Measurements from ENCODE around the gene ZNF236.

DNA sequence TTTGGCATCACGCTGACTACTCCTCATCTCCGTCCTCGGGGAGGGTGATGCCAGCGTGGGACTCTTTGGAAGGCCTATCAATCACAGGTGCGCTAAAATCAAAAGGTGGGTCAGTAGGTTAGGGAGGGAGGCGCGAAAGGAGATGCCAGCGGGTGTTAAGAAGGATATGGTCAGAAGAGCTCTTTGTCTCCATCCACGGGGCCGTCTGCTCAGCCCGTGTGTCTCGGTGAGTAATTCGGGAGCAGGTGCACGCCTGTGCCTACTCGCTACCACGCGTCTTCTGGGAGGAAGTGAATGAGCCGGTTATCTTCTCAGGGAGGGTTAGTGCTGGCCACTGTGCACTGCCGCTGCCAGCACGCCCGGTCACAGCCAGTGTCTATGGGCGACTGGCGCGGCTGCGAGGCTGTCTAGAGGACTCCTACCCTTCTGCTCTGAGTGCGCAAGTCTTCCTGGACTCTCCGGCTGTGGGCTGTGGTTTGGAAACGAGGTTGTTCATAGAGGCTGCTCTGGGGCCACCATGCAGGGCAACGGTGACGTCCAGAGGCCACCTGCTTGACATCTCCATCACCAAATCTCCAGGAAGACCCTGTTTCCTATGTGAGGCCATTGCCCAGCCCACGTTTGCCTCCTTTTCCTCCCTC, 156.9 kb downstream of the ZNF236 start:
- TF ChIP-seq NR2C1 (IDR thresholded peaks at IDR 0.05) (no peak), CBX5 (IDR thresholded peaks at IDR 0.05; ENCODE audit: low read depth) (no peak), YY1 (IDR thresholded peaks at IDR 0.05; ENCODE audit: low read depth, low read length) (no peak), CBX3 (IDR thresholded peaks at IDR 0.05; ENCODE audit: borderline replicate concordance, low read depth) (no peak), EP300 (IDR thresholded peaks at IDR 0.05; ENCODE audit: borderline replicate concordance in 1 of 2, control insufficient read depth in 1 of 2, low read depth in 2 of 2, low read length in 2 of 2) (no peak)
- TF ChIP-seq, protein P1, sequence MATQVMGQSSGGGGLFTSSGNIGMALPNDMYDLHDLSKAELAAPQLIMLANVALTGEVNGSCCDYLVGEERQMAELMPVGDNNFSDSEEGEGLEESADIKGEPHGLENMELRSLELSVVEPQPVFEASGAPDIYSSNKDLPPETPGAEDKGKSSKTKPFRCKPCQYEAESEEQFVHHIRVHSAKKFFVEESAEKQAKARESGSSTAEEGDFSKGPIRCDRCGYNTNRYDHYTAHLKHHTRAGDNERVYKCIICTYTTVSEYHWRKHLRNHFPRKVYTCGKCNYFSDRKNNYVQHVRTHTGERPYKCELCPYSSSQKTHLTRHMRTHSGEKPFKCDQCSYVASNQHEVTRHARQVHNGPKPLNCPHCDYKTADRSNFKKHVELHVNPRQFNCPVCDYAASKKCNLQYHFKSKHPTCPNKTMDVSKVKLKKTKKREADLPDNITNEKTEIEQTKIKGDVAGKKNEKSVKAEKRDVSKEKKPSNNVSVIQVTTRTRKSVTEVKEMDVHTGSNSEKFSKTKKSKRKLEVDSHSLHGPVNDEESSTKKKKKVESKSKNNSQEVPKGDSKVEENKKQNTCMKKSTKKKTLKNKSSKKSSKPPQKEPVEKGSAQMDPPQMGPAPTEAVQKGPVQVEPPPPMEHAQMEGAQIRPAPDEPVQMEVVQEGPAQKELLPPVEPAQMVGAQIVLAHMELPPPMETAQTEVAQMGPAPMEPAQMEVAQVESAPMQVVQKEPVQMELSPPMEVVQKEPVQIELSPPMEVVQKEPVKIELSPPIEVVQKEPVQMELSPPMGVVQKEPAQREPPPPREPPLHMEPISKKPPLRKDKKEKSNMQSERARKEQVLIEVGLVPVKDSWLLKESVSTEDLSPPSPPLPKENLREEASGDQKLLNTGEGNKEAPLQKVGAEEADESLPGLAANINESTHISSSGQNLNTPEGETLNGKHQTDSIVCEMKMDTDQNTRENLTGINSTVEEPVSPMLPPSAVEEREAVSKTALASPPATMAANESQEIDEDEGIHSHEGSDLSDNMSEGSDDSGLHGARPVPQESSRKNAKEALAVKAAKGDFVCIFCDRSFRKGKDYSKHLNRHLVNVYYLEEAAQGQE (IDR thresholded peaks at IDR 0.05; ENCODE audit: low read depth, low read length): no peak
- TF ChIP-seq, protein P2, sequence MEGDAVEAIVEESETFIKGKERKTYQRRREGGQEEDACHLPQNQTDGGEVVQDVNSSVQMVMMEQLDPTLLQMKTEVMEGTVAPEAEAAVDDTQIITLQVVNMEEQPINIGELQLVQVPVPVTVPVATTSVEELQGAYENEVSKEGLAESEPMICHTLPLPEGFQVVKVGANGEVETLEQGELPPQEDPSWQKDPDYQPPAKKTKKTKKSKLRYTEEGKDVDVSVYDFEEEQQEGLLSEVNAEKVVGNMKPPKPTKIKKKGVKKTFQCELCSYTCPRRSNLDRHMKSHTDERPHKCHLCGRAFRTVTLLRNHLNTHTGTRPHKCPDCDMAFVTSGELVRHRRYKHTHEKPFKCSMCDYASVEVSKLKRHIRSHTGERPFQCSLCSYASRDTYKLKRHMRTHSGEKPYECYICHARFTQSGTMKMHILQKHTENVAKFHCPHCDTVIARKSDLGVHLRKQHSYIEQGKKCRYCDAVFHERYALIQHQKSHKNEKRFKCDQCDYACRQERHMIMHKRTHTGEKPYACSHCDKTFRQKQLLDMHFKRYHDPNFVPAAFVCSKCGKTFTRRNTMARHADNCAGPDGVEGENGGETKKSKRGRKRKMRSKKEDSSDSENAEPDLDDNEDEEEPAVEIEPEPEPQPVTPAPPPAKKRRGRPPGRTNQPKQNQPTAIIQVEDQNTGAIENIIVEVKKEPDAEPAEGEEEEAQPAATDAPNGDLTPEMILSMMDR (IDR thresholded peaks at IDR 0.05 in 2 of 3, conservative IDR thresholded peaks at IDR 0.05 in 1 of 3; ENCODE audit: control insufficient read depth in 2 of 3, extremely low read depth in 1 of 3, insufficient read depth in 1 of 3, low read depth in 3 of 3, low read length in 3 of 3): no peak
